K562 (cell line): ENCODE measurements around the gene PHF21A. TPM values are rescaled to one million over a fixed set of nuclear protein-coding genes. Genes with fewer than 3 reads are reported as not detected.

ENCODE experiments used
- ATF2 ChIP-seq: sonication (generic); formaldehyde crosslinking; IDR thresholded peaks from 2 replicates; pipeline ENCODE4 v1.8.1; 2022; ENCODE audit warnings: missing genetic modification reagents
- BRCA1 ChIP-seq, 2 experiments: fragments of 450-650 bp in 1 of 2; sonication (generic) in 1 of 2; formaldehyde crosslinking in 1 of 2; IDR thresholded peaks; 2 replicates each; pipeline versions ENCODE4 v1.5.0 to v1.6.1; 2017 to 2020; ENCODE audit warnings: mild to moderate bottlenecking in 1 of 2, missing genetic modification reagents in 1 of 2
- CHCHD3 ChIP-seq: fragments of 250-450 bp; sonication (Bioruptor Pico); IDR thresholded peaks from 2 replicates; pipeline ENCODE4 v2.1.2; 2022; ENCODE audit warnings: mild to moderate bottlenecking
- E2F3 ChIP-seq: fragments of 250-450 bp; sonication (Bioruptor Pico); IDR thresholded peaks from 2 replicates; pipeline ENCODE4 v1.4.0; 2020; ENCODE audit warnings: mild to moderate bottlenecking
- EGR1 ChIP-seq: fragments of 450-650 bp; conservative IDR thresholded peaks from 2 replicates; pipeline ENCODE4 v1.6.1; 2017; ENCODE audit warnings: mild to moderate bottlenecking
- ETV1 ChIP-seq: fragments of 450-650 bp; conservative IDR thresholded peaks from 2 replicates; pipeline ENCODE4 v1.6.1; 2016; ENCODE audit warnings: missing genetic modification characterization, control low read depth, low read depth, missing compliant biosample characterization
- FOXJ2 ChIP-seq: fragments of 200-800 bp; sonication (Bioruptor generic); IDR thresholded peaks from 2 replicates; pipeline ENCODE4 v1.6.1; 2016; ENCODE audit warnings: missing genetic modification characterization, missing compliant biosample characterization
- FOXK1 ChIP-seq: sonication (generic); formaldehyde crosslinking; IDR thresholded peaks from 2 replicates; pipeline ENCODE4 v1.8.0; 2022; ENCODE audit warnings: missing genetic modification reagents, mild to moderate bottlenecking, borderline replicate concordance
- KDM1A ChIP-seq, 2 experiments: fragments of 450-650 bp; IDR thresholded peaks; 2 replicates each; pipeline ENCODE4 v1.6.1; 2016; ENCODE audit warnings: mild to moderate bottlenecking in 2 of 2
- MIER1 ChIP-seq: fragments of 450-650 bp; IDR thresholded peaks from 2 replicates; pipeline ENCODE4 v1.6.1; 2016; ENCODE audit warnings: antibody characterized with exemption, mild to moderate bottlenecking, low read depth
- NFE2L1 ChIP-seq: fragments of 450-650 bp; IDR thresholded peaks from 2 replicates; pipeline ENCODE4 v1.6.1; 2016; ENCODE audit warnings: missing genetic modification characterization, low read depth, mild to moderate bottlenecking, missing compliant biosample characterization, moderate library complexity, borderline replicate concordance
- PHF21A ChIP-seq: fragments of 450-650 bp; IDR thresholded peaks from 2 replicates; pipeline ENCODE4 v1.6.1; 2017; ENCODE audit warnings: low read depth, borderline replicate concordance
- SAP30 ChIP-seq: fragments of 200-600 bp; sonication (generic); IDR thresholded peaks from 2 replicates; pipeline ENCODE4 v1.6.1; 2012; ENCODE audit warnings: borderline replicate concordance, low read depth, mild to moderate bottlenecking, moderate library complexity, low read length, control low read depth, inconsistent platforms; ENCODE audit not compliant: insufficient read depth, poor library complexity, severe bottlenecking
- SMARCA4 ChIP-seq: fragments of 450-650 bp; IDR thresholded peaks from 2 replicates; pipeline ENCODE4 v1.6.1; 2016
- SMARCA5 ChIP-seq: fragments of 450-650 bp; IDR thresholded peaks from 2 replicates; pipeline ENCODE4 v1.6.1; 2016
- STAT5B ChIP-seq: fragments of 250-450 bp; sonication (Bioruptor Pico); IDR thresholded peaks from 2 replicates; pipeline ENCODE4 v1.8.0; 2021; ENCODE audit warnings: mild to moderate bottlenecking, inconsistent platforms
- ZHX1 ChIP-seq: fragments of 150-350 bp; conservative IDR thresholded peaks from 2 replicates; pipeline ENCODE4 v1.6.1; 2014; ENCODE audit warnings: low read length
- ZNF146 ChIP-seq: IDR thresholded peaks from one replicate; pipeline ENCODE4 v1.6.1; 2018; ENCODE audit warnings: missing compliant biosample characterization; ENCODE audit not compliant: unreplicated experiment
- ZNF184 ChIP-seq: sonication (generic); formaldehyde crosslinking; IDR thresholded peaks from 2 replicates; pipeline ENCODE4 v1.5.0; 2020; ENCODE audit warnings: missing genetic modification reagents
- ZNF3 ChIP-seq: fragments of 250-450 bp; sonication (Bioruptor Pico); IDR thresholded peaks from 2 replicates; pipeline ENCODE4 v1.5.0; 2021; ENCODE audit warnings: mild to moderate bottlenecking, moderate library complexity
- ZNF780A ChIP-seq: fragments of 250-450 bp; sonication (Bioruptor Pico); IDR thresholded peaks from 2 replicates; pipeline ENCODE4 v1.5.0; 2021; ENCODE audit warnings: mild to moderate bottlenecking
- polyA plus RNA-seq, 8 experiments: library from polyadenylated mRNA; depleted of rRNA in 4 of 8; stranded (reverse) in 5 of 8; unstranded in 3 of 8; fragments of >200 nt; fragmentation: Nextera tagmentation in 2 of 8; fragmentation: Illumina TruSeq in 1 of 8; extraction: Ambion mirVana in 2 of 8; extraction: Trizol in 1 of 8; gene quantifications; 2 replicates each; pipeline versions ENCODE4 v1.2.1 to v1.2.3, GENCODE V29; 2011 to 2014; ENCODE audit warnings: inconsistent platforms in 1 of 8, missing spikeins in 1 of 8
- total RNA-seq, 7 experiments: library from RNA; depleted of rRNA in 6 of 7; stranded (reverse); fragments of >200 nt in 6 of 7; fragmentation: Illumina TruSeq in 2 of 7; extraction: Trizol in 2 of 7; gene quantifications; 2 replicates each; pipeline versions ENCODE4 v1.2.1 to v1.2.3, GENCODE V29; 2011 to 2021; ENCODE audit warnings: low replicate concordance in 1 of 7
- TF ChIP-seq, protein P1 (sequence below), 2 experiments: fragments of 450-650 bp in 1 of 2; IDR thresholded peaks; 2 replicates each; pipeline ENCODE4 v1.6.1; 2011 to 2017; ENCODE audit warnings: low read depth in 2 of 2, antibody characterized with exemption in 1 of 2, borderline replicate concordance in 1 of 2, low read length in 1 of 2, mild to moderate bottlenecking in 1 of 2, mixed read lengths in 1 of 2; ENCODE audit not compliant: control insufficient read depth in 1 of 2

Gene PHF21A
- total and polyA plus RNA-seq, 9 of the 15 experiments (the other 6 are each of a cell fraction or from before 2014, with no cell fraction given) = 1.5 to 32.4 (median 10.7) TPM

GRCh38 chr11:45982656-45983470, 138.4 kb downstream of the PHF21A start (continued):
- TF ChIP-seq BRCA1 (IDR thresholded peaks at IDR 0.05) (no peak), BRCA1 (CRISPR knock-in tag; IDR thresholded peaks at IDR 0.05) (no peak), FOXJ2 (tag) (no peak), NFE2L1 (tag) (no peak), ATF2 (no peak), EGR1 (peak; percentile 97), ZNF780A (CRISPR knock-in tag) (no peak), SMARCA4 (peak; percentile 98), KDM1A (IDR thresholded peaks at IDR 0.05) (peak; percentile 55 to 58; a peak in 2 of 4 replicates), PHF21A (0 out of 2 replicates have a peak, but pooled peaks have one; percentile 30), STAT5B (CRISPR knock-in tag) (no peak), ZNF3 (CRISPR knock-in tag) (no peak), ZNF146 (CRISPR knock-in tag) (no peak), E2F3 (CRISPR knock-in tag) (no peak), ZNF184 (CRISPR knock-in tag) (no peak), SAP30 (no peak), ZHX1 (no peak), CHCHD3 (CRISPR knock-in tag) (no peak), SMARCA5 (no peak), MIER1 (no peak), ETV1 (no peak), FOXK1 (no peak)
- TF ChIP-seq, protein P1, sequence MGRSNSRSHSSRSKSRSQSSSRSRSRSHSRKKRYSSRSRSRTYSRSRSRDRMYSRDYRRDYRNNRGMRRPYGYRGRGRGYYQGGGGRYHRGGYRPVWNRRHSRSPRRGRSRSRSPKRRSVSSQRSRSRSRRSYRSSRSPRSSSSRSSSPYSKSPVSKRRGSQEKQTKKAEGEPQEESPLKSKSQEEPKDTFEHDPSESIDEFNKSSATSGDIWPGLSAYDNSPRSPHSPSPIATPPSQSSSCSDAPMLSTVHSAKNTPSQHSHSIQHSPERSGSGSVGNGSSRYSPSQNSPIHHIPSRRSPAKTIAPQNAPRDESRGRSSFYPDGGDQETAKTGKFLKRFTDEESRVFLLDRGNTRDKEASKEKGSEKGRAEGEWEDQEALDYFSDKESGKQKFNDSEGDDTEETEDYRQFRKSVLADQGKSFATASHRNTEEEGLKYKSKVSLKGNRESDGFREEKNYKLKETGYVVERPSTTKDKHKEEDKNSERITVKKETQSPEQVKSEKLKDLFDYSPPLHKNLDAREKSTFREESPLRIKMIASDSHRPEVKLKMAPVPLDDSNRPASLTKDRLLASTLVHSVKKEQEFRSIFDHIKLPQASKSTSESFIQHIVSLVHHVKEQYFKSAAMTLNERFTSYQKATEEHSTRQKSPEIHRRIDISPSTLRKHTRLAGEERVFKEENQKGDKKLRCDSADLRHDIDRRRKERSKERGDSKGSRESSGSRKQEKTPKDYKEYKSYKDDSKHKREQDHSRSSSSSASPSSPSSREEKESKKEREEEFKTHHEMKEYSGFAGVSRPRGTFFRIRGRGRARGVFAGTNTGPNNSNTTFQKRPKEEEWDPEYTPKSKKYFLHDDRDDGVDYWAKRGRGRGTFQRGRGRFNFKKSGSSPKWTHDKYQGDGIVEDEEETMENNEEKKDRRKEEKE (IDR thresholded peaks at IDR 0.05; ENCODE audit: borderline replicate concordance in 1 of 2, control insufficient read depth in 1 of 2, low read depth in 2 of 2, low read length in 1 of 2) = no peak
